KBM-7 (cell line): ENCODE data around the gene COL1A2.
A peak's percentile ranks its signal among the peaks of the same experiment; 100 is the strongest.

Experiments
- DNase-seq: peaks from one replicate; pipeline ENCODE4 v3.0.0-alpha.2; 2015
- in situ Hi-C: fragments of 300-500 bp; cut with MboI; formaldehyde crosslinking; loops from 2 replicates; pipeline ENCODE4 v1.14.3; 2020; ENCODE audit warnings: low sequenced_read_pairs, low pct_unique_long_range_greater_than_20kb, mixed read lengths

The COL1A2 gene

GRCh38 chr7:94378356-94378755, 16.3 kb upstream of the COL1A2 start:
- in situ Hi-C loops = no loop called here
- no peak for DNase-seq

GRCh38 chr7:94380264-94380663, 14.4 kb upstream of the COL1A2 start:
- no peak for DNase-seq
- in situ Hi-C loops = no loop called here

- in situ Hi-C loops = no loop called here
- no peak for DNase-seq
Observed at GRCh38 chr7:94382132-94382531, 12.6 kb upstream of the COL1A2 start.

- in situ Hi-C loops = no loop called here
- no peak for DNase-seq
Observed at GRCh38 chr7:94382746-94383145, 11.9 kb upstream of the COL1A2 start.

GRCh38 chr7:94384315-94384714, 10.4 kb upstream of the COL1A2 start:
- in situ Hi-C loops = no loop called here
- no peak for DNase-seq

- no peak for DNase-seq
- in situ Hi-C loops = no loop called here
Observed at GRCh38 chr7:94386416-94386815, 8.3 kb upstream of the COL1A2 start.

- no peak for DNase-seq
- in situ Hi-C loops = no loop called here
Observed at GRCh38 chr7:94388540-94388939, 6.2 kb upstream of the COL1A2 start.

GRCh38 chr7:94389381-94389780, 5.3 kb upstream of the COL1A2 start:
- in situ Hi-C loops = no loop called here
- DNase-seq = no peak

- no peak for DNase-seq
- in situ Hi-C loops = no loop called here
Observed at GRCh38 chr7:94391726-94392392, 2.8 kb upstream of the COL1A2 start.

GRCh38 chr7:94392393-94392786, 2.3 kb upstream of the COL1A2 start:
- in situ Hi-C loops = no loop called here
- DNase-seq = no peak

GRCh38 chr7:94393246-94394108, 1.2 kb upstream of the COL1A2 start:
- in situ Hi-C loops = no loop called here
- no peak for DNase-seq

- in situ Hi-C loops = no loop called here
- DNase-seq = no peak
Observed at GRCh38 chr7:94394109-94394436, 622 bp upstream of the COL1A2 start.

GRCh38 chr7:94395141-94396036, 694 bp downstream of the COL1A2 start:
- DNase-seq = peak; percentile 67
- in situ Hi-C loops = no loop called here

GRCh38 chr7:94396037-94396431, 1.3 kb downstream of the COL1A2 start:
- no peak for DNase-seq
- in situ Hi-C loops = no loop called here

GRCh38 chr7:94396596-94396995, 1.9 kb downstream of the COL1A2 start:
- no peak for DNase-seq
- in situ Hi-C loops = no loop called here

GRCh38 chr7:94397722-94398121, 3.0 kb downstream of the COL1A2 start:
- DNase-seq = no peak
- in situ Hi-C loops = no loop called here

GRCh38 chr7:94398841-94399240, 4.1 kb downstream of the COL1A2 start:
- no peak for DNase-seq
- in situ Hi-C loops = no loop called here

GRCh38 chr7:94400022-94400421, 5.3 kb downstream of the COL1A2 start:
- DNase-seq = no peak
- in situ Hi-C loops = no loop called here

GRCh38 chr7:94400643-94401427, 6.1 kb downstream of the COL1A2 start:
- in situ Hi-C loops = no loop called here

More at GRCh38 chr7:94400643-94401427, 6.1 kb downstream of the COL1A2 start:
- DNase-seq = no peak
